ENCODE data around the gene ZC3H10.
A peak's percentile ranks its signal among the peaks of the same experiment; 100 is the strongest.

ZC3H10 gene

GRCh38 chr12:56128670-56129205 lies 10.7 kb downstream of the ZC3H10 start:
- no peak for DNase-seq

GRCh38 chr12:56129206-56129941 lies 11.3 kb downstream of the ZC3H10 start:
- peak; percentile 80 for DNase-seq

- no peak for DNase-seq
Observed at GRCh38 chr12:56129942-56130495, 12.0 kb downstream of the ZC3H10 start.

GRCh38 chr12:56130876-56131275 lies 12.8 kb downstream of the ZC3H10 start:
- DNase-seq: no peak

GRCh38 chr12:56134897-56135296 lies 16.8 kb downstream of the ZC3H10 start:
- no peak for DNase-seq

GRCh38 chr12:56137853-56138571 lies 19.9 kb downstream of the ZC3H10 start:
- no peak for DNase-seq

GRCh38 chr12:56141946-56142784 lies 24.1 kb downstream of the ZC3H10 start:
- no peak for DNase-seq

- no peak for DNase-seq
Observed at GRCh38 chr12:56143217-56143616, 25.2 kb downstream of the ZC3H10 start.

- DNase-seq: no peak
Observed at GRCh38 chr12:56143870-56144269, 25.8 kb downstream of the ZC3H10 start.

GRCh38 chr12:56145217-56145616 lies 27.2 kb downstream of the ZC3H10 start:
- DNase-seq: no peak

- no peak for DNase-seq
Observed at GRCh38 chr12:56146492-56147460, 28.7 kb downstream of the ZC3H10 start.

GRCh38 chr12:56150563-56150962 lies 32.5 kb downstream of the ZC3H10 start:
- no peak for DNase-seq

GRCh38 chr12:56151672-56152131 lies 33.6 kb downstream of the ZC3H10 start:
- peak; percentile 57 for DNase-seq

- peak; percentile 89 for DNase-seq
Observed at GRCh38 chr12:56152132-56152755, 34.2 kb downstream of the ZC3H10 start, which contains the start of gene MYL6B. MYL6B (plus strand) TSS chr12:56152587; CDS start chr12:56153919, 1,332 bp downstream.

- no peak for DNase-seq
Observed at GRCh38 chr12:56152756-56153677, 35.0 kb downstream of the ZC3H10 start.

- no peak for DNase-seq
Observed at GRCh38 chr12:56153678-56154065, 35.6 kb downstream of the ZC3H10 start.

GRCh38 chr12:56154246-56154771 lies 36.2 kb downstream of the ZC3H10 start:
- DNase-seq: no peak

GRCh38 chr12:56154818-56155217 lies 36.8 kb downstream of the ZC3H10 start:
- no peak for DNase-seq

GRCh38 chr12:56155256-56155845 lies 37.3 kb downstream of the ZC3H10 start:
- no peak for DNase-seq
